ENCODE measurements around the gene PDE4B.

PDE4B gene

DNA sequence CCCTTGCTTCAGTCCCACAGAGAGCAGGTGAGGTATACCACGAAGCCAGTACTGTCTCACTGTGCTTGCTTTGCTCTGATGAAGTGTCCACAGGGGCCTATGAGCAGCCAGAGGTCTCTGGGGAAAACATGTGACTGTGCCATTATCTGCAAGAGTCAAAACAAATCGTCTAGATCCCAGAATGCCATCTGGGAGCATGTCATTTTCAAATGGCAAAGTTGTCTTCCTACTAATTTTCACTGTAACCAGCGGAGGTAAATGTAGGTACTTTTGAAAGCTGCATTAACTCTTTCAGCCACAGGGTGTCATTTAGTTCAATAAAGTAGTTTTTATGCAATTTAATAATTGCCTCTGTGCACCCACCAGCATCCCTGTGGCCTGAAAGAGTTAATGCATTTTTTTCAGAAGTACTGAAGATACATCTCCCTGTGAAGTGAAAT lies 567.6 kb downstream of the PDE4B start:
- DNase-seq (ENCODE audit: low read depth): no peak

DNA sequence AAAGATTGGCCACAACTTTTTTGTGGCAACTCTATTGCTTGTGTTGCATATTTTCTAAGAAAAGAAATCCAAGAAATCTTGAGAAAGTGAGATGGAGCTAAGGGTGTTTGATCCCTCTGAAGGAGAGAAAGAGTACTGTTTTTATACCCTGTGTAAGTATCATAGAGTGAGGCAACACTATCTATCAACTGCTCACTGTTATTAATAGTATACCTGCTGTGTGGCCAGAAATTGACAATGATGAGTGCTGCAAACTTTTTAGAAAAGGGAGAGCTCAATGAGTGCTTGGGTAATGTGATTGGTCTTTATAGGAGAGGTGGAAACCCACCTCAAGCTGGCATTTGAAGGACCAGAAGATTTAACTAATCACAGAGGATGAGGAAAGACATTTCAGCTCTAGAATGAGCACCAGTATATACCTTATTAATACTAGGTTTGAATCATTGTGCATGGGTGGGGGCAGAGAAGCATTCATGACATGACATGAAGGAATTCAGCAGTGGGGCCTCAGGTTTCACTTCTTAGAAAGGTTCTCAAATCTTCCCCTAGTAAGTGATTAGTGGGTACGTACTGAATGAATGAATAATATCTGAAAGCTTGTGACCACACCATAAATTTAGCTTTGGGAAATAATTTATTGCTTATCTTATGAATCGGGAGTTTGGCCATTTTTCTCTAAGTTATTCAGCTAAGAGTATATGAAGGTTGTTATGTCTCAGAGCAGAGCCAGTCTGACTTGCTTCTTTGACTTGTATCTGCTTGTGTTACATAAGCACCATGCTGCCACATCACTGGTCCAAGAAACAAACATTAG lies 572.1 kb downstream of the PDE4B start:
- no peak for DNase-seq (ENCODE audit: low read depth)

DNA sequence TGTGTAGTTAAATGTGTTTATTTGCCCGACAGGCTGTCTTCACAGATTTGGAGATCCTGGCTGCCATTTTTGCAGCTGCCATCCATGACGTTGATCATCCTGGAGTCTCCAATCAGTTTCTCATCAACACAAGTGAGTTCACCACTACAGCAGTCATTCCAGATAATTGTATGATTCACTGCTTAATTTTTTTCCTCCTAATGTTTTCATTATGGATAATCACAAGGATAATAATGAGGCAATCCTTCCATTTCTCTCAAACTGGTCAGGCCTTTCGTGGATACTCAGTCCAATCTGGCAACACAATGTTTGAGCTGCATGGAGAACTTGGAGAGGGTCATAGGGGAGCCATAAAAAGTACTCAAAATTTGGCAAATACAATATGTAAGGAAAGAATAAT lies 572.9 kb downstream of the PDE4B start:
- no peak for DNase-seq (ENCODE audit: low read depth)

DNA sequence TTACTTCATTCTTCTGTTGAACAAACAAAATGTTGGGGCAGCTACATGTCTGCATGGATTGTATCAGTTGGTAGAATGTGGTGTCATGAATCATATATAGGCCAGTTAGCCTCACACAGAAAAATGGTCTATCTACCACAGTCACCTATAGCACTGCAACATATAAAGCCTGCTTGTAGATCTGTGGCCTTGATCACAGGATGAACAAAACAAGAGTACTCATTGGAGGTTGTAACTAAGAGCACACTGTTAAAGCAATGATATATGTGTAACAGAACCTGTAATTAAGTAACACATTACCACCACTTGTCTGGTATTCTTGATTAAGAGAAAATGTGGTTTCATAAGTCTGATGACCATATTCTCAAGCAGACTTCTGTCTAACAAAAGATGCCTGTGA lies 573.9 kb downstream of the PDE4B start:
- no peak for DNase-seq (ENCODE audit: low read depth)

DNA sequence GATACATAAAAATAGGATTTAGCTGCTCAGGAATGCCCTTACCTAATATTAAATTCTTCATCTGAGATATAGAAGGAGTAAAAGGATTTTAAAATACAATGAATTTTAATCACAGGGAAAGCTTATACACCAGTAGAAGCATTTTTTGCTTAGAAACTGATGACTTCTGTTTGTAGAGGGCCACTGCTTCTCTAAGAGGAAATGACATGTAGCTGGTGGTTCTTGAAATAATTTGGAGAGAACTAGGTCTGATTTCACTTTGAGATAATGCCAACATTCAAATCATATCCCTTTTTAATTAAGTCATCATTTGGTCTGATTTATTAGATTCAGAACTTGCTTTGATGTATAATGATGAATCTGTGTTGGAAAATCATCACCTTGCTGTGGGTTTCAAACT lies 574.7 kb downstream of the PDE4B start:
- no peak for DNase-seq (ENCODE audit: low read depth)

DNA sequence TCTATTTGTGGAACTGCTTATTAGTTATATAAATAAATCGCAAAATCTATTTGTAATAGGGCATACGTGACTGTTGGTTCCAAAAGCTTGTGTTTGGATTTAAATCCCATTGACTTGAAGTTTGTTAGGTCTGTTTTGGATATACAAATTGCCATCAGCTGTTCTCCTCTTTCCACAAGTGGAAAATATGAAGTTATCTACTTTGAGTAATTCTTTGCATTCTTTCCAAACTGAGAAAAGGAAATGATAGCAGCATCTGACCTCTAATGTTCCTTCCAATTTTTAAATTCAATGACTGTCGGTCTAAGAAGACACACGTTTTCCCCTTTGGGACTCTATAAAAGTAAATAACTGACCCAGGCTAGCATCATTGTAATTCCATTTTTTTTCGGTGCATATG lies 575.6 kb downstream of the PDE4B start:
- no peak for DNase-seq (ENCODE audit: low read depth)

DNA sequence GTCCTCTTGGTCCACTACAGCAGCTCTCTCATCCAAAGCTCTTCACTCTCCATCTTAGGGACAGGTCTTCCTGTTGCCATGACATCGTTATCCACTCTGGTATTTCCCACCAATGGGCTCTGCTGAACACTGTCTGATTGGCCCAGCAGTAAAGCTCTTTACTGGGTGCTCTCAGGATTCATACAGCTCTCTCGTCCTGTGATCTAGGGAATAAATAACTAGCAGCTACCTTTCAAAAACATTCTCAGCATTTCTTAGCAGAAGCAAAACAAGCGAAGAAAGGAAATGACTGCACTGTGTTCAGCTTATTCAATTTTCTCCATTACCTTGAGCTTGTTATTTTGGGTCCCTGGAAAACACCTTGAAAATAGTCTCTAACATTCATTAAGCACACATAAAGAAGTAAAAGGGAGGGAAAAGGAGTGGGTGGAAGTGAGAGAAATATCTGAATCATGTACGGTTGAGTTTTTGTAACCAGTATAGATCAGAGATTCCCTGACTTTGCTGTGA lies 577.8 kb downstream of the PDE4B start:
- DNase-seq (ENCODE audit: low read depth): no peak

DNA sequence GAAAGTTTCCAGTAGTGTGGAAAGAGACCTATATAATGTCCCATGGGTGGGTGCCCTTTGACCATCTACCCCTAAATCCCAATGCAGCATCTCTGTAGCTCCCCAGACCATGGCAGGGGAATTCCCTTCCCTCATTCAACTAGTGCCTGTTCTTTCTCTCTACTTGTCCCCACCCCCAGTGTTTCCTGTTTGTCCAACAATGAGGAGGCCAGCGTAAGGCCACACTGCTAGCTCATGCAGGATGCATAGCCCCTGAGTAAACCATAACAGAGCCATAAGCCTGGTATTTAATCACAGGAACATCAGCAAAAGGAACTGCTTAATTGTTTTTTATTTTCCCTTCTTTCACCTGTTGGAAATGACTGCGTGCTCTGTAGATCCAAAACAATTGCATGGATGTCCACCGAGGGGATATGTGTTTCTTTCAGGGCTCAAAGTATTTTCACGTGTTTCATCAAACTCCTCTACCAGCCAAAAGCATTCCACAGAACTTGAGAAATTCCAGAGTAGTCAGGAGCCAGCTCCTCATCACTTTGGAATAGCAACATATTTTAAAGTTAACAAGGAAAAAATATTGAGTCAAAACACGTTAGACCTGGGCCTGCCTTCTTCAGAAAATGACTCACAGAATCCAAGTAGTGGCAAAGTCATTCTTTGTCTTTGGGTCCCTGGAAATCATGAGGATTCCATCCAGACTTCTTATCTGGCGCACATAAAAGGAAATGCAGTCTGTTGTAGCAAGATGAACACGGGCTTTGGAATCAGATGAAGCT lies 578.7 kb downstream of the PDE4B start:
- no peak for DNase-seq (ENCODE audit: low read depth)

DNA sequence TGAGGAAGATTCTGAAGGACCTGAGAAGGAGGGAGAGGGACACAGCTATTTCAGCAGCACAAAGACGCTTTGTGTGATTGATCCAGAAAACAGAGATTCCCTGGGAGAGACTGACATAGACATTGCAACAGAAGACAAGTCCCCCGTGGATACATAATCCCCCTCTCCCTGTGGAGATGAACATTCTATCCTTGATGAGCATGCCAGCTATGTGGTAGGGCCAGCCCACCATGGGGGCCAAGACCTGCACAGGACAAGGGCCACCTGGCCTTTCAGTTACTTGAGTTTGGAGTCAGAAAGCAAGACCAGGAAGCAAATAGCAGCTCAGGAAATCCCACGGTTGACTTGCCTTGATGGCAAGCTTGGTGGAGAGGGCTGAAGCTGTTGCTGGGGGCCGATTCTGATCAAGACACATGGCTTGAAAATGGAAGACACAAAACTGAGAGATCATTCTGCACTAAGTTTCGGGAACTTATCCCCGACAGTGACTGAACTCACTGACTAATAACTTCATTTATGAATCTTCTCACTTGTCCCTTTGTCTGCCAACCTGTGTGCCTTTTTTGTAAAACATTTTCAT lies 579.9 kb downstream of the PDE4B start:
- DNase-seq (ENCODE audit: low read depth): no peak

DNA sequence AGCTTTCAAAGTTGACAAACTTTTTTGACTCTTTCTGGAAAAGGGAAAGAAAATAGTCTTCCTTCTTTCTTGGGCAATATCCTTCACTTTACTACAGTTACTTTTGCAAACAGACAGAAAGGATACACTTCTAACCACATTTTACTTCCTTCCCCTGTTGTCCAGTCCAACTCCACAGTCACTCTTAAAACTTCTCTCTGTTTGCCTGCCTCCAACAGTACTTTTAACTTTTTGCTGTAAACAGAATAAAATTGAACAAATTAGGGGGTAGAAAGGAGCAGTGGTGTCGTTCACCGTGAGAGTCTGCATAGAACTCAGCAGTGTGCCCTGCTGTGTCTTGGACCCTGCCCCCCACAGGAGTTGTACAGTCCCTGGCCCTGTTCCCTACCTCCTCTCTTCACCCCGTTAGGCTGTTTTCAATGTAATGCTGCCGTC lies 580.5 kb downstream of the PDE4B start:
- no peak for DNase-seq (ENCODE audit: low read depth)

DNA sequence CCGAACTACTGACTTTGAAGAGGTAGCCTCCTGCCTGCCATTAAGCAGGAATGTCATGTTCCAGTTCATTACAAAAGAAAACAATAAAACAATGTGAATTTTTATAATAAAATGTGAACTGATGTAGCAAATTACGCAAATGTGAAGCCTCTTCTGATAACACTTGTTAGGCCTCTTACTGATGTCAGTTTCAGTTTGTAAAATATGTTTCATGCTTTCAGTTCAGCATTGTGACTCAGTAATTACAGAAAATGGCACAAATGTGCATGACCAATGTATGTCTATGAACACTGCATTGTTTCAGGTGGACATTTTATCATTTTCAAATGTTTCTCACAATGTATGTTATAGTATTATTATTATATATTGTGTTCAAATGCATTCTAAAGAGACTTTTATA lies 581.5 kb downstream of the PDE4B start:
- DNase-seq (ENCODE audit: low read depth): no peak

DNA sequence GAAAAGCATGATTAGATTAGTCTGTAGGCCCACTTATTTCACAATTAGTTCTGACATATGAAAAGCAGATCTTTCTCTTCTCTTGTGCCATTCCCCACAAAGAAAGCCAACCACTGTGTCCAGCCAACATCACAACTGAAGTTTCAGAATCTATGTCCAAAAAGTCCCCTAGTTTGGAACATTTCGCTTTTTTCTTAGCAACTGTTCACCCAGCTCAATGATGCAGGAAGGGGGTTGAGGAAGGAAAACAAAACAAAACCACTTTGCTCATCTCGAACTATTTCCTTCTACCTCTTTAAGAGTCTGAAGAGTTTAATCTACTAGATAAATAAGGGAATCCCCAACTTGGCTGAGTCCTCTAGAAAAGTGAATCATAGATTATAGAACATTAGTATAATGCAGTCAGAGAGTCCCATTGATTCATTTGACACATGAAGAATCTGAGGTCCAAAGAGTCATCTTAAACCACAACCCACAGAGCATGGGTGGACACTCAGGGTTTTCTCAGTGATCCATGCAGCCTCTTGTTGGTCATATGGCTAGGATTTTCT lies 581.9 kb downstream of the PDE4B start:
- no peak for DNase-seq (ENCODE audit: low read depth)

DNA sequence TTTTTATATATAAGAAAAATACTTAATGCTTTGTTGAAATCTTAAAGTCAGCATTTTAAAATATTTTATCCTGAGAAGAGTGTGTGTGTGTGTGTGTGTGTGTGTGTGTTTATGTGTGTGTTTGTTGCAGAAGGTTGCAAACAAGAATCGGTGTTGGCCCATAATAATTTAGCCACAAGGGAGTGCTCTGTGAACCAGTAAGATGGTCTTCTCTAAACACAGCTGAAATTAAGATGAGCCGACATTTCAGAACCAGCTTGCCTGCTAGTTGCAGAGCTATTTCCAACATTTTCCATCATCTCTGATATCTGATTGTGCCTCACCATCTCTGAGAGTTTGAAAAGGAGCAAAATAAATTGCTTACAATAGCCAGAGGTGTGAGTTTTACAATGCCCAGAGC lies 582.4 kb downstream of the PDE4B start:
- DNase-seq (ENCODE audit: low read depth): no peak

DNA sequence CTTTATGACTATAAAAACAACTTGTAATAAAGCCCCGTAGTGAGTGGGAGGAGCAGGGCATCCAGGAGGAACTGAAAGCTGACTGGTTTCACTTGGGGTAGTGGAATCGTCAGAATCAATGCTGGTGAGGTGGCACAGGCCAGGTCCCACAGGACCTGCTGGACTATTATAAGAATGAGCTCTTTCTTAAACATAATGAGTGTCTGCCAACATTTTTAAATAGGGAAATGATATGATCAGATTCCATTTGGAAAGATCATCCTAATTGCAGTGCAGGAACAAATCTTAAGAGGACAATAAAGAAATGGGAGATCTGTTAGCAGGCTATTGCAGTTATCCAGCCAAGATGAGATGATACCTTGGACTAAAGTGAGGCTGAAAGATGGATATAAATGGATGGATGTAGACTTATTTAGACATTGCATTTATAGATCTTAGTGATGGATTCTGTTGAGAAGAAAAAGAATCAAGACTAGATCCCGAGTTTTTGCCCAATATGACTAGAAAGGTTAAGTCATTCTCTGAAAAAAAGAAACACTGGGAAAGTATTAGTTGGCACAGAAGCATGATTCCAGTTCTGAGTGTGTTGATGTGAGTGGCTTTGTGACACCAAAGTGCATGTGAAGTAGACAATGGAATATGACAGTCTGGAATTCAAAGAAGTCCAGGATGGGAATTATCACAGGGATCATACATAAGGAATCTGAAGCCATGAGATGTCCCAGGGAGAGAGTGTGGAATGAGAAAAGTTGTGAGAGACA lies 587.9 kb downstream of the PDE4B start:
- no peak for DNase-seq (ENCODE audit: low read depth)

DNA sequence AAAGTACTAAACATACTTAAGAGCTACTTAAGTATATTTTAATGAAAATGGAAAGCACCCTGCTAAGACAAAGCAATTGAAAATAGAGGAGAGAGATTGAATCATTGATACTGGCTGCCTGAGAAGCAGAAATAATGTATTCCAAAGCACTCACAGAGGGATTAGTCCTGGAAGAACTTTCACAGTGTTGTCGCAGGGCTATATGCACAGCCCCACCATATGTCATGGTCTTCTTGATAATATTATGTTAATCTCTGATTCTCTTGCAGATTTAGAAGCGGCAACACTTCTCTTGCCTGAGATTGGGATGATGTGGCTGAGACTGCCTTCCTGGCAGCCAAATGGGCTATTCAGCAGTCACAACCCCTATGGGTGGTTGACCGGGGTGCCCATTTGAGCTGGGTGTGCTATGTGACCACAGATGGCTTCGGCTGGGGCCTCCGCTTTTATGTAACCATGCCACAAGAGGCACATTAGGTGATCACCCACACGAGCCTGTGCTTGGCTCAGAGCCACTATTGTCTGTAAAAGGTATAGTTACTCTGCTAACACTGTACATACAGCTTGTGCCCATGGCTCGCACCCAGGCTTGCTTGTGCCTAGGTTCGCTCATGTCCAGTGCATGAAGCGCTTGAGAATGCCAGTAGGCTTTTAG lies 589.1 kb downstream of the PDE4B start:
- DNase-seq (ENCODE audit: low read depth): no peak

DNA sequence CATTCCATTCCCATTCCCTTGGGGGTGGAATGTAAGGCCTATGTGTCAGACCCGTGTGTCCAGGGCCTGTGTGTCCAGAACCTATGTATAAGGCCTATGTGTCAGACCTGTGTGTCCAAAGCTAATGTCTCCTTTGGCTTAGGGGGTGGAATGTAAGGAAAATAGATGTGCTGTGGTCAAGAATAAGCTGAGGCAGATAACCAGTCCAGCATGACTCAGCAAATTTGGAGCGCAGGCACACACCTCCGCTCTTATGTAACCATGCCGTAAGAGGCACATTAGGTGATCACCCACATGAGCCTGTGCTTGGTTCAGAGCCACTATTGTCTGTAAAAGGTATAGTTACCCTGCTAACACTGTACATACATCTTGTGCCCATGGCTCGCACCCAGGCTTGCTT lies 590.5 kb downstream of the PDE4B start:
- DNase-seq (ENCODE audit: low read depth): no peak

DNA sequence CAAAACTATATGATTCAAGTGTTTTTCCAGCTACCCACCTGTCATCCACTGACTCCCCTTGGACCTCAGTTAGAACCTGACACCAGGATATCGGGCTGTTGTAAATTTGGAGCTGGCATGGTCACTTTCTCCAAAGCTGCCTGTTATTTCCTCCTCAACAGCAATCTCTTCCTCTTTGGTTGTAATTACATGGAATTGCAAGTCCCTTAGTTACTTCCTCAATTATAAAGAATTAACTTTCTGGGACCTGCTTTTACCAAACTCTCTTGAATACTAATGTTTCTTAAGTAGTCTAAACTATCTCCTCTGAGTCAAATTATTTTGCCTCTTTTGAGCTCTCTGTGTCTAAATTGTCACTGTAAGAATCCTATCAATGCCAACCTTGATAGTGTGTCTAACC lies 590.9 kb downstream of the PDE4B start:
- DNase-seq (ENCODE audit: low read depth): no peak

DNA sequence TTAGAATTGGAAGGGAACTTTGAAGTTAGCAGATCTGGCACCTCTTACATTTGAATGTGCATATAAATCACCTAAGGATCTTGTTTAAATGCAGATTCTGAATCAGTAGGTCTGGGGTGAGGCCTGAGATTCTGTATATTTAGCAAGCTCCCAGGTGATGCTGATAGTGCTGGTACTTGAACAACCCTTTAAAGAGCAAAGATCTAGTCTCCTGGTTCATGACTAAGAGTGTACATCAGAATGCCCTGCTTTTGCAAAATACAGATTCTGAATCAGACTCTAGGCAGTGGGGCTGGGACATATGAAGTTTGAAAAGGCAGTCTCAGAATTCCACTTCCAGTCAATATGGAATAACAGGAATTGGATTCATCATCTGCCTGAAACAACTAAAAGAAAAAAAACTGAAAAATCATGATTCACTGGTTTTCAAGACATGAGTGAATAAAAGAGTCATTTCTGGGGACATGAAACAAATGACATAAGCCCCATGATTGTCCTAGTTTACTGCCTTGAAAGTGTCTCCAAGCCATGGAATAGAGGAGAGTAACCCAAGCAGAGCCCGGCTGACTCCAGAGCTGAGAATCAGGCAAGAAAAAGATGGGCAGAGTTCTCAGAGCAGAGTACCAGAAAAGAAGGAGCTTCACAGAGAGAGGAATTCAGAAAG lies 591.7 kb downstream of the PDE4B start:
- no peak for DNase-seq (ENCODE audit: low read depth)

DNA sequence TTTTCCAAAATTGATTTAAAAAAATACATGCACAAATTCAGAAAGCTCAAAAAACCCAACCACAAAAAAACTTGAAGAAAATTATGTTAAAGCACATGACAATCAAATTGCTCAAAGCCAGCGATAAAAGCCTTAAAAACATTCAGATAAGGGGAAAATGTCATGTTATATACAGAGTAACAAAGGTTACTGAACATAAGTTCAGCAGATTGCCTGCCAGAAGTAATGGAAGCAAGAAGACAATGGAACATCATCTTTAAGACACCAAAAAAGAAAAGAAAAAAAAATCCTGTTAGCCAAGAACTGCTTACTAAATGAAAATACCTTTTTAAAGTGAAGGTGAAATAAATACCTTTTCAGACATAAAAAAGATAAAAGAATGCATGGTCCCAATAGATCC lies 594.0 kb downstream of the PDE4B start:
- DNase-seq (ENCODE audit: low read depth): no peak

DNA sequence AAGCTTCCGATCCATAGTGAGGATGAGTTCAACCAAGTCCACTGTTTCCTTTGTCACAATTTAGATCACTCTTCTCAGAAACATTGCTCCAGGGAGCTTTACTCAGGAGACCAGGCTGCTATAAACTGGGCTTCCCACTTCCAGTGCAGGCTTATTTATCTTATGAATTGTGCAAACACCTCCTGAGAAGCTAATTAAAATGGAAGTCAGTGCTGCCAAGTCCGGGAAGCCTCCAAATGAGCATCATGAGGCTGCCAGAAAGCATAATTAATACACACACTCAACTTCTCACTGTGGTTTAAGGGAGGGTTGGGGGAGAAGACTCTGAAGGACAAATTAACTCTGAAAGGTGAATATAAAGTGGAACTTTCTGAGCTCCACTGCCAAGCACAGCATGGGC lies 596.2 kb downstream of the PDE4B start:
- no peak for DNase-seq (ENCODE audit: low read depth)

All from stimulated activated CD4-positive, alpha-beta T cell treated with anti-CD3 and anti-CD28 coated beads, Interleukin-2, amount 100 ng/mL, for 4 hours (primary cell).